ENCODE measurements around the gene PERM1.

PERM1 gene

GRCh38 chr1:940107-941014 lies 41.5 kb downstream of the PERM1 start:
- peak overlapping the region; percentile 27 for H3K4me3 ChIP-seq (replicated peaks; ENCODE audit: low read depth, low read length)
- TF ChIP-seq, protein P1, sequence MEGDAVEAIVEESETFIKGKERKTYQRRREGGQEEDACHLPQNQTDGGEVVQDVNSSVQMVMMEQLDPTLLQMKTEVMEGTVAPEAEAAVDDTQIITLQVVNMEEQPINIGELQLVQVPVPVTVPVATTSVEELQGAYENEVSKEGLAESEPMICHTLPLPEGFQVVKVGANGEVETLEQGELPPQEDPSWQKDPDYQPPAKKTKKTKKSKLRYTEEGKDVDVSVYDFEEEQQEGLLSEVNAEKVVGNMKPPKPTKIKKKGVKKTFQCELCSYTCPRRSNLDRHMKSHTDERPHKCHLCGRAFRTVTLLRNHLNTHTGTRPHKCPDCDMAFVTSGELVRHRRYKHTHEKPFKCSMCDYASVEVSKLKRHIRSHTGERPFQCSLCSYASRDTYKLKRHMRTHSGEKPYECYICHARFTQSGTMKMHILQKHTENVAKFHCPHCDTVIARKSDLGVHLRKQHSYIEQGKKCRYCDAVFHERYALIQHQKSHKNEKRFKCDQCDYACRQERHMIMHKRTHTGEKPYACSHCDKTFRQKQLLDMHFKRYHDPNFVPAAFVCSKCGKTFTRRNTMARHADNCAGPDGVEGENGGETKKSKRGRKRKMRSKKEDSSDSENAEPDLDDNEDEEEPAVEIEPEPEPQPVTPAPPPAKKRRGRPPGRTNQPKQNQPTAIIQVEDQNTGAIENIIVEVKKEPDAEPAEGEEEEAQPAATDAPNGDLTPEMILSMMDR (IDR thresholded peaks at IDR 0.05; ENCODE audit: low read length, missing control alignments): no peak
- DNase-seq (ENCODE audit: low read depth): peak; percentile 44

- no peak overlapping the region for H3K4me3 ChIP-seq (replicated peaks; ENCODE audit: low read depth, low read length)
- no peak for DNase-seq (ENCODE audit: low read depth)
- TF ChIP-seq, protein P1 (IDR thresholded peaks at IDR 0.05; ENCODE audit: low read length, missing control alignments): no peak
These were observed 42.3 kb downstream of the PERM1 start for GRCh38 chr1:939511-940106.

DNA sequence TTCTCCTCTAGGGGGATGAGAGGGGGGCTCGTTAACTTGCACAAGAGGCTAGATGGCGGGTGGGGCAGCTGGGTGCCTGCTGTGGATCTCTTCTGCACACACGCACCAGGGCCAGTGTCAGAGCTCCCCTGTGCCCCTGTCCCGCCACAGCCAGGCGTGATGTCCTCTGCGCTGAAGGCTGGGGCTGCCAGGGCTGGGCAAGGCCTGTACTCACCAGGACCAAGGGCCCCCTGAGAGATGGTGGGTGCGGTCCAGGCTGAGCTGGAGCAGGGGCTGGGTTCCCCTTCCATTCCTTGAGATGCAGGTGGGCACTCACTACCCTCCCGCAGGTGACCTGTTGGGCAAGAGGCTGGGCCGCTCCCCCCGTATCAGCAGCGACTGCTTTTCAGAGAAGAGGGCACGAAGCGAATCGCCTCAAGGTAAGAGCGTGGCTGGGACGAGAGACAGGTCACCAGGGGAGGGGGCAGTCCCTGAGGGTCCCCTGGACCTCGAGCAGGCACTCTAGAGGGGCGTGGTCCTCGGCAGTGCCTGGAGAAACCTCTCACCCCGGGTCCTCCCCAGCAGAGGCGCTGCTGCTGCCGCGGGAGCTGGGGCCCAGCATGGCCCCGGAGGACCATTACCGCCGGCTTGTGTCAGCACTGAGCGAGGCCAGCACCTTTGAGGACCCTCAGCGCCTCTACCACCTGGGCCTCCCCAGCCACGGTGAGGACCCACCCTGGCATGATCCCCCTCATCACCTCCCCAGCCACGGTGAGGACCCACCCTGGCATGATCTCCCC lies 43.0 kb downstream of the PERM1 start:
- DNase-seq (ENCODE audit: low read depth): no peak
- no peak overlapping the region for H3K4me3 ChIP-seq (replicated peaks; ENCODE audit: low read depth, low read length)
- TF ChIP-seq, protein P1 (IDR thresholded peaks at IDR 0.05; ENCODE audit: low read length, missing control alignments): no peak

DNA sequence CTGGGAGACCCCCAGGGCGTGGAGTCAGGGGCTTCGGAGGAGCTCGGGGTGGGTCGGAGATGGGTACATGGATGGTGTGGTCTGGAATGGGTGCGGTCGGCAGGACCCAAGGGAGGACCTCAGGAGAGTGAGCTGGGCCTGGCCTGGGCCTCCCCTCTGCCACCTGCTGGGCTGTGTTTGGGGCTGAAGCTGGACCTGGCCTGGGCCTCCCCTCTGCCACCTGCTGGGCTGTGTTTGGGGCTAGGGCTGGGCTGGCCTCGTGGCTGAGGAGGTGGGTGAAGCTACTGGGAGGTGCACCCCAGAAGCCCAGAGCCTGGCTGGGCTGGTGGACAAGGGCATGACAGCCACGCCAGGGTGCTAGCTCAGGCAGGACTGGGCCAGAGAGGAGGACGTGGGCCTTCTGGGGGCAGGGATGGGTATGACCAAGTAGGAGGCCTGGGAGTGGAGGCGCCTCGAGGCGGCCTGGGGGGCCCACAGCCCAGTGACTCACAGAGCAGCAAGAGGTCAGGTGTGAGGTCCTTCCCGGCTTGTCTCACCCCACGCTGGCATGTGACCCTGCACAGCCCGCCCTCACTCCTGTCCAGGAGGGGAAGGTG lies 43.7 kb downstream of the PERM1 start:
- TF ChIP-seq, protein P1 (IDR thresholded peaks at IDR 0.05; ENCODE audit: low read length, missing control alignments): peak; percentile 45
- DNase-seq (ENCODE audit: low read depth): peak; percentile 32
- no peak overlapping the region for H3K4me3 ChIP-seq (replicated peaks; ENCODE audit: low read depth, low read length)

DNA sequence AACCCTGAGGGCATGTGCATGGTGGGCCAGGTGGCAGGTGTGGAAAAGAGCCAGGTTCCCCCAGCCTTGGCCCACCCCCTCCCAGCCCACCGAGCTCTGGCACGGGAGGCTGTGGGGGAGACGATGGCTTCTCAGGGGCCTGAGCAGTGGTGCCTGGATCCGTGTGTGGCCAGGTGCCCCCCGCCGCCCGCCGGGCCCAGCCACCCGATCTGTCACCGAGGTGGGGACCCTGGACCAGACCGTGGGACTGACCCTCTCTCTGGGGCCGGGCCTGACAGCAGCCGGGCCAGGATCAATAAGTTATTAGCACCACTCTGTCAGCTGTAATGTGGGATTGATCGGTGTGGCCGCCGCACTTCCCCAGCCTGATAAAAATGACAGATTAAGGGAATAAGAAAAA lies 44.4 kb downstream of the PERM1 start:
- DNase-seq (ENCODE audit: low read depth): no peak
- H3K4me3 ChIP-seq (replicated peaks; ENCODE audit: low read depth, low read length): no peak overlapping the region
- TF ChIP-seq, protein P1 (IDR thresholded peaks at IDR 0.05; ENCODE audit: low read length, missing control alignments): no peak

- no peak overlapping the region for H3K4me3 ChIP-seq (replicated peaks; ENCODE audit: low read depth, low read length)
- no peak for DNase-seq (ENCODE audit: low read depth)
- TF ChIP-seq, protein P1 (IDR thresholded peaks at IDR 0.05; ENCODE audit: low read length, missing control alignments): no peak
These were observed 45.3 kb downstream of the PERM1 start for GRCh38 chr1:936348-937264.

Data from fibroblast of pulmonary artery (primary cell).